MM.1S (cell line): Measurements from ENCODE around the gene NF2.

Experiments used
- DNase-seq: peaks from one replicate; pipeline ENCODE4 v3.0.0-alpha.2; 2015
- H2AFZ ChIP-seq: fragments of 300-600 bp; sonication (generic); 2 replicates; pipeline ENCODE4 v1.6.0; 2016; ENCODE audit warnings: antibody characterized with exemption, low read length
- H3F3A ChIP-seq: fragments of 300-600 bp; sonication (generic); 2 replicates; pipeline ENCODE4 v1.6.1; 2016; ENCODE audit warnings: mild to moderate bottlenecking, antibody characterized with exemption, low read length, moderate library complexity, mixed read lengths; ENCODE audit not compliant: insufficient read depth
- H3K27ac ChIP-seq: fragments of 300-600 bp; sonication (generic); 2 replicates; pipeline ENCODE4 v1.5.1; 2016; ENCODE audit warnings: mild to moderate bottlenecking, low read length
- H3K27me3 ChIP-seq: fragments of 300-600 bp; sonication (generic); replicated peaks from 2 replicates; pipeline ENCODE4 v1.6.0; 2016; ENCODE audit warnings: low read length; ENCODE audit not compliant: insufficient read depth
- H3K36me3 ChIP-seq: fragments of 300-600 bp; sonication (generic); replicated peaks from 2 replicates; pipeline ENCODE4 v1.6.1; 2016; ENCODE audit warnings: mild to moderate bottlenecking, low read length, mixed read lengths; ENCODE audit not compliant: insufficient read depth
- H3K4me1 ChIP-seq: fragments of 300-600 bp; sonication (generic); 2 replicates; pipeline ENCODE4 v1.6.1; 2016; ENCODE audit warnings: low read length, mixed read lengths
- H3K4me2 ChIP-seq: fragments of 300-600 bp; sonication (generic); 2 replicates; pipeline ENCODE4 v1.6.0; 2016; ENCODE audit warnings: low read depth, low read length
- H3K4me3 ChIP-seq: fragments of 300-600 bp; sonication (generic); 2 replicates; pipeline ENCODE4 v1.5.1; 2016; ENCODE audit warnings: low read length, mixed read lengths
- H3K79me2 ChIP-seq: fragments of 300-600 bp; sonication (generic); 2 replicates; pipeline ENCODE4 v1.6.1; 2016; ENCODE audit warnings: mixed run types, low read length, mixed read lengths
- H3K9ac ChIP-seq: fragments of 300-600 bp; sonication (generic); 2 replicates; pipeline ENCODE4 v1.6.1; 2016; ENCODE audit warnings: low read length, mixed read lengths
- H3K9me2 ChIP-seq: fragments of 300-600 bp; sonication (generic); replicated peaks from 2 replicates; pipeline ENCODE4 v1.6.1; 2016; ENCODE audit warnings: mild to moderate bottlenecking, low read length, mixed read lengths; ENCODE audit not compliant: insufficient read depth
- H3K9me3 ChIP-seq: fragments of 300-600 bp; sonication (generic); replicated peaks from 2 replicates; pipeline ENCODE4 v1.6.1; 2016; ENCODE audit warnings: mild to moderate bottlenecking, low read length, mixed read lengths; ENCODE audit not compliant: insufficient read depth
- H4K20me1 ChIP-seq: fragments of 300-600 bp; sonication (generic); 2 replicates; pipeline ENCODE4 v1.6.1; 2016; ENCODE audit warnings: mild to moderate bottlenecking, low read length, moderate library complexity, mixed read lengths; ENCODE audit not compliant: insufficient read depth
- CTCF ChIP-seq: fragments of 300-600 bp; sonication (generic); IDR thresholded peaks from 2 replicates; pipeline ENCODE4 v1.5.1; 2016; ENCODE audit warnings: antibody characterized with exemption, low read length, mixed read lengths
- EZH2 ChIP-seq: fragments of 300-600 bp; sonication (generic); optimal IDR thresholded peaks from 2 replicates; pipeline ENCODE3; 2017; ENCODE audit warnings: low read depth, mild to moderate bottlenecking, antibody characterized with exemption, low read length, mixed read lengths
- EZH2phosphoT487 ChIP-seq: fragments of 300-600 bp; sonication (generic); IDR thresholded peaks from 2 replicates; pipeline ENCODE4 v1.6.1; 2018; ENCODE audit warnings: antibody characterized with exemption, low read length

NF2 gene

GRCh38 chr22:29712119-29712518 is 108.7 kb downstream of the NF2 start:
- no peak overlapping the region for H3K9ac ChIP-seq
- H3K36me3 ChIP-seq: no peaks in the 10 kb centered on the region
- TF ChIP-seq EZH2 (no peak), EZH2phosphoT487 (no peak), CTCF (no peak)
- no peaks in the 10 kb centered on the region for H4K20me1 ChIP-seq
- no peak overlapping the region for H2AFZ ChIP-seq
- H3F3A ChIP-seq: no peaks in the 10 kb centered on the region
- no peaks in the 10 kb centered on the region for H3K9me3 ChIP-seq
- no peak overlapping the region for H3K4me3 ChIP-seq
- no peak overlapping the region for H3K27ac ChIP-seq
- no peaks in the 10 kb centered on the region for H3K79me2 ChIP-seq
- no peak for DNase-seq
- H3K4me2 ChIP-seq: no peak overlapping the region
- H3K9me2 ChIP-seq: no peaks in the 10 kb centered on the region
- H3K27me3 ChIP-seq: peaks cover 32% of the 10 kb centered on the region
- H3K4me1 ChIP-seq: no peaks in the 10 kb centered on the region

- Histone ChIP-seq H3K4me3 (no peak overlapping the region), H3K9ac (no peak overlapping the region), H3F3A (no peaks in the 10 kb centered on the region), H3K27me3 (peaks cover 42% of the 10 kb centered on the region), H3K79me2 (no peaks in the 10 kb centered on the region), H3K27ac (no peak overlapping the region), H2AFZ (no peak overlapping the region), H3K9me3 (no peaks in the 10 kb centered on the region), H3K4me2 (no peak overlapping the region), H3K4me1 (no peaks in the 10 kb centered on the region), H3K9me2 (no peaks in the 10 kb centered on the region), H4K20me1 (no peaks in the 10 kb centered on the region), H3K36me3 (no peaks in the 10 kb centered on the region)
- no peak for DNase-seq
- TF ChIP-seq EZH2 (no peak), CTCF (no peak), EZH2phosphoT487 (no peak)
These were observed 109.8 kb downstream of the NF2 start for GRCh38 chr22:29713156-29713727.

- no peak overlapping the region for H3K27ac ChIP-seq
- no peaks in the 10 kb centered on the region for H3K4me1 ChIP-seq
- TF ChIP-seq CTCF: no peak
- TF ChIP-seq EZH2phosphoT487: no peak
- no peak for TF ChIP-seq EZH2
- no peaks in the 10 kb centered on the region for H3K9me3 ChIP-seq
- H2AFZ ChIP-seq: no peak overlapping the region
- no peak for DNase-seq
- no peak overlapping the region for H3K9ac ChIP-seq
- H3F3A ChIP-seq: no peaks in the 10 kb centered on the region
- H3K4me2 ChIP-seq: no peak overlapping the region
- H3K27me3 ChIP-seq: peaks cover 56% of the 10 kb centered on the region
- no peak overlapping the region for H3K4me3 ChIP-seq
- no peaks in the 10 kb centered on the region for H4K20me1 ChIP-seq
- H3K9me2 ChIP-seq: no peaks in the 10 kb centered on the region
- no peaks in the 10 kb centered on the region for H3K79me2 ChIP-seq
- no peaks in the 10 kb centered on the region for H3K36me3 ChIP-seq
These were observed 111.8 kb downstream of the NF2 start for GRCh38 chr22:29715240-29715639.
